RPMI7951 (cell line): Measurements from ENCODE around the gene AOC1. TPM values are rescaled to one million over a fixed set of nuclear protein-coding genes. Genes with fewer than 3 reads are reported as not detected.
"Not testable (repeated sequence)": the region's sequence is repeated elsewhere in the genome, so short reads cannot be mapped to it uniquely, and the experiment has no call there.

Experiments
- DNase-seq: peaks from one replicate; pipeline ENCODE4 v3.0.0-alpha.2; 2012; ENCODE audit warnings: low read depth
- total RNA-seq: library from RNA; depleted of rRNA; stranded (reverse); fragments of >200 nt; shearing (Covaris generic); gene quantifications from 2 replicates; pipeline ENCODE4 v1.2.3, GENCODE V29; 2014; rRNA removed

The AOC1 gene, protein sequence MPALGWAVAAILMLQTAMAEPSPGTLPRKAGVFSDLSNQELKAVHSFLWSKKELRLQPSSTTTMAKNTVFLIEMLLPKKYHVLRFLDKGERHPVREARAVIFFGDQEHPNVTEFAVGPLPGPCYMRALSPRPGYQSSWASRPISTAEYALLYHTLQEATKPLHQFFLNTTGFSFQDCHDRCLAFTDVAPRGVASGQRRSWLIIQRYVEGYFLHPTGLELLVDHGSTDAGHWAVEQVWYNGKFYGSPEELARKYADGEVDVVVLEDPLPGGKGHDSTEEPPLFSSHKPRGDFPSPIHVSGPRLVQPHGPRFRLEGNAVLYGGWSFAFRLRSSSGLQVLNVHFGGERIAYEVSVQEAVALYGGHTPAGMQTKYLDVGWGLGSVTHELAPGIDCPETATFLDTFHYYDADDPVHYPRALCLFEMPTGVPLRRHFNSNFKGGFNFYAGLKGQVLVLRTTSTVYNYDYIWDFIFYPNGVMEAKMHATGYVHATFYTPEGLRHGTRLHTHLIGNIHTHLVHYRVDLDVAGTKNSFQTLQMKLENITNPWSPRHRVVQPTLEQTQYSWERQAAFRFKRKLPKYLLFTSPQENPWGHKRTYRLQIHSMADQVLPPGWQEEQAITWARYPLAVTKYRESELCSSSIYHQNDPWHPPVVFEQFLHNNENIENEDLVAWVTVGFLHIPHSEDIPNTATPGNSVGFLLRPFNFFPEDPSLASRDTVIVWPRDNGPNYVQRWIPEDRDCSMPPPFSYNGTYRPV
- total RNA-seq: not detected in 2 replicates

DNA sequence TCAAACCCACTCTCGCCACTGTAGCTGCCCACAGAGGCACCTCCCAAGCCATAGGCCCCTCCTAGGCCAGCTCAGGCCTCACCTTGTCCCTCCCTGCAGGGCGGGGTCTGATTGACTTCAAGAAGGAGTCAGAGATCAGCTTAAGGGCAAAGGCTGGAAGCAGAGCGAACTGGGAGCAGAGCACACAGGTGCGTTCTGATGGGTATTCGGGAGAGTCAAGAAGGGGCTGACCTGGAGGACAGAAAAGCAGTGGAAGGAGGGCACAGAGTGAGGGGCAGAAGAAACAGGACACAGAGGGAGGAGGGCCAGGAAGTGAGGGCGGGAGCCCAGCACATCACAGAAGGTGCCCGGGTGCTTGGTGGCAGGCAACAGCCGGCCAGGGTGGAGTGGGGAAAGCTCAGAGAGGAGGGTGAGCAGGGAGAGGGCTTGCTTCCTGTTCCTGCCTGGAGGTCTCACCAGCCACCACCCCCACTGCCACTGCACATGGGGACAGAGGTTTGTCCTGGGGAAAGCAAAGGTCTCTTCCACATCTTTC lies at the start of gene AOC1:
TSS of gene AOC1 (plus strand) at position 147 of the 535 bp plus-strand sequence. CDS start 3,954 bp downstream, outside the sequence.
- DNase-seq: no peak

DNA sequence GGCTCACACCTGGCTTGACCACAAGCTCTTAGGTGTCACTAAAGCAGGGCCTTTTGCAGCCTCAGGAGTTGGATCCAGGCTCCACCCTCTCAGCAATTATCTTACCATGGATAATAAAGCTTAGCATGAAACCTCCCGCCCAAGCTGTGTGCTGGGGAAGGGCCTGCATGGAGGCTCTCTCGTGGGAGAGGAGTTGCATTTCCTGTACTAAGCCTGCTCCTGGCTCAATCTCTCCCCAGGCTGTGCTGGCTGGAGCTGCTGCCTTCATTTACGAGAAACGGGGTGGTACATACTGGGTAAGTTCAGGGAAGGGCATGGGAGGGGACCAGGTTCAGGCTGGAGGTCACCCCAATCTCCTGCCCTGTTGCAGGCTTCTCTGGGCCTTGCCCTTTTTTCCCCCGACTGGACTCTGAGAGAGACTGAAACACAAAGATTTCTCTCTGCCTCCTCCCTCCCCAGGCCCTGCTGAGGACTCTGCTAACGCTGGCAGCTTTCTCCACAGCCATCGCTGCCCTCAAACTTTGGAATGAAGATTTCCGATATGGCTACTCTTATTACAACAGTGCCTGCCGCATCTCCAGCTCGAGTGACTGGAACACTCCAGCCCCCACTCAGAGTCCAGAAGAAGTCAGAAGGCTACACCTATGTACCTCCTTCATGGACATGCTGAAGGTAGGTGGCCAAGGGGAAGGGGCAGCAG lies 49.0 kb upstream of the AOC1 start:
- DNase-seq: no peak

DNA sequence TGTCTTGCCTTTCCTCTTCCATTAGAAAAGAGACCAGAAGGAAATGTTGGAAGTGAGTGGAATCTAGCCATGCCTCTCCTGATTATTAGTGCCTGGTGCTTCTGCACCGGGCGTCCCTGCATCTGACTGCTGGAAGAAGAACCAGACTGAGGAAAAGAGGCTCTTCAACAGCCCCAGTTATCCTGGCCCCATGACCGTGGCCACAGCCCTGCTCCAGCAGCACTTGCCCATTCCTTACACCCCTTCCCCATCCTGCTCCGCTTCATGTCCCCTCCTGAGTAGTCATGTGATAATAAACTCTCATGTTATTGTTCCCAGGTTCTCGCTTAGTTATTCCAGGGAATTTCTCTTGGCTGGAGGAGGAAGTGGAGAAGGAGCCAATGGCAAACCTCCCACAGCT lies 47.5 kb upstream of the AOC1 start:
- no peak for DNase-seq

GRCh38 chr7:150805864-150806263 lies 46.5 kb upstream of the AOC1 start:
- no peak for DNase-seq

- no peak for DNase-seq
These were observed 45.9 kb upstream of the AOC1 start for GRCh38 chr7:150806454-150806853.

GRCh38 chr7:150806863-150807262 lies 45.5 kb upstream of the AOC1 start:
- DNase-seq: no peak

- not testable (repeated sequence) for DNase-seq
These were observed 44.5 kb upstream of the AOC1 start for GRCh38 chr7:150807616-150808438.

GRCh38 chr7:150814328-150815001 lies 37.9 kb upstream of the AOC1 start:
- DNase-seq: no peak

DNA sequence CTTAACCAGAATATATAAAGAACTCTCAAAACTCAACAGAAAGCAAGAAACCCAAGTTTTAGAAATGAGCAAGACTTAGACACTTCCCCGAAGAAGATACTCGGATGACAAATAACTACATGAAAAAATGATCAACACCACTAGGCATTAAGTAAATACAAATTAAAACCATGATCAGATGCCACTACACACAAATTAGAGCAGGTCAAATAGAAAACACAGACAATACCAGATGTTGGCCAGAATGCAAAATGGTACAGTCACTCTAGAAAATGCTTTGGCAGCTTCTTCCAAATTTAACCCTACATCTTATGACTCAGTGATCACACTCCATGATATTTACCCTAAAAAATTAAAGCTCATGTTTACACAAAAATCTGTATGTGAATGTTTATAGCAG lies 33.3 kb upstream of the AOC1 start:
- DNase-seq: no peak

GRCh38 chr7:150820148-150820547 lies 32.2 kb upstream of the AOC1 start:
- no peak for DNase-seq

GRCh38 chr7:150820578-150821198 lies 31.6 kb upstream of the AOC1 start:
- no peak for DNase-seq

DNA sequence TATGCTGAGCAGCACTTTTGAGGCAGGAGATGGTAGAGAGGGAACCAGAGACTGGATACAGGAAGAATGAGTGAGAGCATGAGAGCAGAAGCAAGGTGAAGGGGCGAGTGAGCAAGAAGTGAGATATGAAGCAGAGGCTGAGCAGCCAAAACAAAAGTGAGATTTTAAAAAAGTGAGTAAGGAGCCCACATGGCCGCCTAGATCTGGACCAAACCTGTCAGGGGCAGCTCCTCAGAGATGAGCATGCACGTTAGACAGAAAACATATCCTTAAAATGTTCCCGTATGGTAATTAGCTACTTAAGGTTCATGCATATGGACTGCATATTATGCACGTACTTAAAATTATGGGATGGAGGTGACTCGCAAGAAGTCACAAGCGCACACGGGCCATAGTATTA lies 29.3 kb upstream of the AOC1 start:
- DNase-seq: no peak

GRCh38 chr7:150823484-150824126 lies 28.7 kb upstream of the AOC1 start:
- DNase-seq: peak; percentile 38

DNA sequence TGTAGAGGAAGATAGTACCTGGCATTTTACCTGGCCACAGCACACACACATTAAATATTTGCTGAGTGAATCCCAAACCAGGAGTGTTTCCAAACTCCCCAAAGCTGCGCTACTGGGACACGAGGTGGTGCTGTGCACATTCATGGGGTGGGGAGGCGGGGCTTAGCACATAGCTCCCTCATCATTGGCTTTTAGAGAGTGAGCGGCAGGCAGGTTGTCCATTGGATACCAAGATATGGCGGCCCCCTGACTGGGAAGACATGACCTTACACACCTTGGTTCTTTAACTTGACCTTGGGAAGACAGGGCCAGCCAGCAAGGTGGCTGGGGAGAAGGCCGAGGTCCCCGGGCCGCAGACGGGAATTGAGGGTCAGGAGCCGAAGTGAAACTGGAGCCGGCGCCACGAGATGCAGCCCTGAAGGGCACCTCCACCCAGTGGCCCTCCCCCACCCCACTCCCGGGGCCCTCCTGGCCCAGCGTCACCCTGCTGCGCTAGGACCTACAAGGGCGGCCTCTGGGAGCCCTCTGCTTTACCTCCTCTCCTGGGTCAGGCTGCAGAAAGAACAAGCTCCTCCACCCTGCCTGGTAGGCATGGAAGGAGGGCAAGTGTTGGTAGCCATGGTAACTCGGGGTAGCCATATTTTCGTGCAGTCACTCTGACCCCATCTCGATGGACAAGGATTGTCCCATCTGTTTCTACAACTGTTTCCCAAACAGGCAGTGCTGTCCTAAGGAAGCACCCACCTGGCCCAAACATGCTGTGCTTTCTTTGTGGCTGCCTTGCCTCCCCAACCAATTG lies 27.7 kb upstream of the AOC1 start:
- DNase-seq: peak; percentile 70

DNA sequence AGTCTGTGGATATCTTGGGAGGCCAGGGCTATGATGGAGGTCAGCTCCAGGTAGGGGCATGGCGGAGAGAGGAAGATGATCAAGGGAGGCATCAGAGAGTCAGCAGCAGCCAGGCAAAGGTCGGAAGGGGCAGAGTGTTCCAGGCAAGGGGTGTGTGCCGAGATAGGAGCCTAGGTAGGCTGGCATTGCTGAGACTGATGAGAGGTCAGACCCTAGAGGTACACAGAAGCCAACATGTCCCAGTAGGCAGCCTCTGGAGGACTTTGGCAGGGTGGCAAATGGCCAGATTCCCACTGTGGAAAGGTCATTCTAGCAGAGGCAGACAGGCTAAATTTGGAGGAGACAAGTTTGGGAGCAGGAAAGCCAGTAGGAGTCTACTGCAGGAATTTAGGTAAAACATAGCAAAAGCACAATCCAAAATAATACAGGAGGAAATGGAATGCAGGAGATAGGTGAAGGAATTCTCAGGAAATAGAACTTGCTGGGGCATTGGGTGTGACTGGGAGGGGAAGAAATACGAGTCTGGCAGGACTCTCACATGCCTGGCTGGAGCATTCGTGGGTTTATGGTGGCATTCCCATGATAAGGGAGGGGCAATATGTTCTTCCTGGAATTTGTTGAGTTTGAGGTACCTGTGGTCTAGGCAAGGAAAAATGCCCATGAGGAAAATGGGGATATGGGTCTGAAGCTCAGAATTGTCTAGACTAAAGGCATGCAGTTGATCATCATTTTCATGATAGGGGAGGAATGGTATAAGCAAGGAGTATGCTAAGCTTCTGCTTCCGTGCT lies 26.1 kb upstream of the AOC1 start:
- no peak for DNase-seq

- no peak for DNase-seq
These were observed 23.9 kb upstream of the AOC1 start for GRCh38 chr7:150828384-150828783.

GRCh38 chr7:150829426-150829825 lies 22.9 kb upstream of the AOC1 start:
- DNase-seq: no peak

DNA sequence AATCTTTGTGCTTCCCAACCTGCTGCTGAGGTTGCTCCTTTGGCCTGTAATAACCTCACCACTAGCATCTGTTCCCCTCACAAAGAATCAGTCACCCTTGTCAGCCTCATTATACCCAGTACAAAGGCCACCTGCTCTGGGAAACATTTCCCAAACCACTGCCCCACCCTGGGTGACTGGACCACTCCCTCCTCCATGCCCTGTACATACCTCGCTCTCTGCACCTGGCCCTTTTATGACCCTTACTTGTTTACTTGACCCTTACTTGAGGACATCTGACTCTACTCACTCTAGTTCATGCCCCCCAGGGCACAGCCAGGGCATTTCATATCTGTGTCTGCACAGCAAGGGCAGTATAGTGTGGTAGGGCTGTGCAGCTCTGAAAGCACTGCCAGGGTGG lies 21.4 kb upstream of the AOC1 start:
- no peak for DNase-seq
